Measurements from ENCODE around the gene PSMA3. TPM values are rescaled to one million over a fixed set of nuclear protein-coding genes. Genes with fewer than 3 reads are reported as not detected.
A peak's percentile ranks its signal among the peaks of the same experiment; 100 is the strongest.

PSMA3 gene
- total RNA-seq, 1 experiment from 2014 or later = 203 TPM

DNA sequence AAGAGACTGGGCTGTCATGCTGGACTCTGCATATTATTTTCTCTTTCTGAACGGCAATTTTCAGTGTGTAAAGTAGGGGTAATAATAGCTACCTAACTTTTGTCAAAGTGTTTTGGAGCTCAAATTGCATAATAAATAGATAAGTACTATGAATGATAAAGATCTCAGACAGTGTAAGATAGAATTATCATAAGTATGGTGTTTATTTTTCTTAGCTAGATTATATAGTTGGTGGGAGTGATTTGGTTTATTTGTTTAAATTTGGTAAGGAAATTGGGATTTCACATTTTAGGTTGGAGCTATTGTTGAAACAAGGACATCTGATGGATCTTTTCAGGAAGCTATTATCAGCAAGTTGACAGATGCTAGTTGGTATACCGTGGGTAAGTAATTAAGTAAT lies 61.1 kb downstream of the PSMA3 start:
- BruUV-seq (replicated peaks) = no TSS peak
- POLR2A ChIA-PET = interaction anchor here (0.7 to 2.6 kb wide), 4 partner anchors 7 to 61 kb away, joined by 3 to 16 read pairs (median 4); partner anchors contain the start of genes ARID4A and PSMA3
- no peaks in the 10 kb centered on the region for H3K9me3 Mint-ChIP-seq (ENCODE audit: unreplicated experiment)

DNA sequence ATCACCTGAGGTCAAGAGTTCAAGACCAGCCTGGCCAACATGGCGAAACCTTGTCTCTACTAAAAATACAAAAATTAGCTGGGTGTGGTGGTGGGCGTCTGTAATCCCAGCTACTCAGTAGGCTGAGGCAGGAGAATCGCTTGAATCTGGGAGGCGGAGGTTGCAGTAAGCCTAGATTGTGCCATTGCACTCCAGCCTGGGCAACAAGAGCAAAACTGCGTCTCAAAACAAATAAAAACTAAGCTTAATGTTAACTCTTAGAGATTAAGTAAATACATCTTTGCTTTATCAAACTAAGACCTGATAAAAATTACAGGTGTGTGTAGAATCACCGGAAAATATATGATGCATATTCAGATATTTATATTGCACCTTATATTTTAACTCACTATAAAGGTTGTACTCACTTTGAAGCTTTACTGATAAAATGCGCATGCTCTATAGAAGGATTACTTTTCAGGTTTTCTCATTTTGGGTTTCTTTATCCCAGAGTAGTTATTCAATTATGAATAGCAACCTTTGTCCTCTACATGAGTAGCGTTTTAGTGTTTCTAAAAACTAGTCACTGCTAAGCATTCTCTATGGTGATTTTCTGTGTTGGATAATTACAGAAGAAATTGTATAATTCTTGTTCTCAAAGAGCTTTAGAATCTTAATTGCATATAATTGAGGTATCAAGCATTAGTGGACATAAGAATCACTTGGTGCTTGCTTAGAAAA lies 63.1 kb downstream of the PSMA3 start:
- no peak overlapping the region for H3K27ac Mint-ChIP-seq (ENCODE audit: low read depth, unreplicated experiment)
- no peak overlapping the region for H3K4me3 Mint-ChIP-seq (ENCODE audit: unreplicated experiment)
- intact Hi-C loops (cut with micrococcal nuclease) = no loop called here
- TF ChIP-seq, protein P1, sequence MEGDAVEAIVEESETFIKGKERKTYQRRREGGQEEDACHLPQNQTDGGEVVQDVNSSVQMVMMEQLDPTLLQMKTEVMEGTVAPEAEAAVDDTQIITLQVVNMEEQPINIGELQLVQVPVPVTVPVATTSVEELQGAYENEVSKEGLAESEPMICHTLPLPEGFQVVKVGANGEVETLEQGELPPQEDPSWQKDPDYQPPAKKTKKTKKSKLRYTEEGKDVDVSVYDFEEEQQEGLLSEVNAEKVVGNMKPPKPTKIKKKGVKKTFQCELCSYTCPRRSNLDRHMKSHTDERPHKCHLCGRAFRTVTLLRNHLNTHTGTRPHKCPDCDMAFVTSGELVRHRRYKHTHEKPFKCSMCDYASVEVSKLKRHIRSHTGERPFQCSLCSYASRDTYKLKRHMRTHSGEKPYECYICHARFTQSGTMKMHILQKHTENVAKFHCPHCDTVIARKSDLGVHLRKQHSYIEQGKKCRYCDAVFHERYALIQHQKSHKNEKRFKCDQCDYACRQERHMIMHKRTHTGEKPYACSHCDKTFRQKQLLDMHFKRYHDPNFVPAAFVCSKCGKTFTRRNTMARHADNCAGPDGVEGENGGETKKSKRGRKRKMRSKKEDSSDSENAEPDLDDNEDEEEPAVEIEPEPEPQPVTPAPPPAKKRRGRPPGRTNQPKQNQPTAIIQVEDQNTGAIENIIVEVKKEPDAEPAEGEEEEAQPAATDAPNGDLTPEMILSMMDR (IDR thresholded peaks at IDR 0.05; ENCODE audit: unreplicated experiment) = no peak
- peaks cover 48% of the 10 kb centered on the region for H3K36me3 Mint-ChIP-seq (ENCODE audit: insufficient read depth, unreplicated experiment)
- BruUV-seq (replicated peaks) = no TSS peak
- no peaks in the 10 kb centered on the region for H3K9me3 Mint-ChIP-seq (ENCODE audit: unreplicated experiment)
- CTCF ChIA-PET = no interaction called here
- POLR2A ChIA-PET = interaction anchor here (0.9 to 2.6 kb wide), 3 partner anchors 8 to 63 kb away, joined by 3 to 16 read pairs (median 4); partner anchors contain the start of genes ARID4A and PSMA3
- DNase-seq (ENCODE audit: unreplicated experiment) = no peak
- no peaks in the 10 kb centered on the region for H3K27me3 Mint-ChIP-seq (ENCODE audit: insufficient read depth, unreplicated experiment)
- no peaks in the 10 kb centered on the region for H3K4me1 Mint-ChIP-seq (ENCODE audit: insufficient read depth, unreplicated experiment)

More for the DNA sequence above, 61.1 kb downstream of the PSMA3 start:
- intact Hi-C loops (cut with micrococcal nuclease) = no loop called here
- CTCF ChIA-PET = no interaction called here
- TF ChIP-seq, protein P1 (IDR thresholded peaks at IDR 0.05; ENCODE audit: unreplicated experiment) = no peak
- peaks cover 52% of the 10 kb centered on the region for H3K36me3 Mint-ChIP-seq (ENCODE audit: insufficient read depth, unreplicated experiment)
- DNase-seq (ENCODE audit: unreplicated experiment) = no peak
- no peak overlapping the region for H3K27ac Mint-ChIP-seq (ENCODE audit: low read depth, unreplicated experiment)
- H3K27me3 Mint-ChIP-seq (ENCODE audit: insufficient read depth, unreplicated experiment) = no peaks in the 10 kb centered on the region
- H3K4me1 Mint-ChIP-seq (ENCODE audit: insufficient read depth, unreplicated experiment) = no peaks in the 10 kb centered on the region
- no peak overlapping the region for H3K4me3 Mint-ChIP-seq (ENCODE audit: unreplicated experiment)

DNA sequence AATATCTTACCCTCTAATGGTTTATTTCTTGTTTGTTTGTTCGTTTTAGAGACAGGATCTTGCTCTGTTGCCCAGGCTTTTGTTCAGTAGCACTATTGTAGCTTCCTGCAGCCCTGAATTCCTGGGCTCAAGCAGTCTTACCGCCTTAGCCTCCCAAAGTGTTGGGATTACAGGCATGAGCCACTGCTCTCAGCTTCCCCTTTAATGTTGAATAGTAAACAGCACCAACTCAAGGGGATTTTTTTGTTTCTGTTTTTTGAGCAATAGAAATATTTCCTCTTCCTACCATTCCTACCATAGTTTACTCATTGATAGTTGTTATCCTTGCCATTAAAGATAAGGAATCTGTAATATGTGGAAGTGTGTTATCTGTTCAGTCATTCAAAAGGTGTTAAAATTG lies 64.4 kb downstream of the PSMA3 start:
- no peaks in the 10 kb centered on the region for H3K9me3 Mint-ChIP-seq (ENCODE audit: unreplicated experiment)
- no TSS peak for BruUV-seq (replicated peaks)
- H3K36me3 Mint-ChIP-seq (ENCODE audit: insufficient read depth, unreplicated experiment) = peaks cover 36% of the 10 kb centered on the region
- no peaks in the 10 kb centered on the region for H3K27me3 Mint-ChIP-seq (ENCODE audit: insufficient read depth, unreplicated experiment)
- no peak for DNase-seq (ENCODE audit: unreplicated experiment)
- H3K4me1 Mint-ChIP-seq (ENCODE audit: insufficient read depth, unreplicated experiment) = peaks cover 7% of the 10 kb centered on the region
- intact Hi-C loops (cut with micrococcal nuclease) = no loop called here
- TF ChIP-seq, protein P1 (IDR thresholded peaks at IDR 0.05; ENCODE audit: unreplicated experiment) = no peak
- no peak overlapping the region for H3K4me3 Mint-ChIP-seq (ENCODE audit: unreplicated experiment)
- no peak overlapping the region for H3K27ac Mint-ChIP-seq (ENCODE audit: low read depth, unreplicated experiment)
- CTCF ChIA-PET = no interaction called here
- POLR2A ChIA-PET = no interaction called here

DNA sequence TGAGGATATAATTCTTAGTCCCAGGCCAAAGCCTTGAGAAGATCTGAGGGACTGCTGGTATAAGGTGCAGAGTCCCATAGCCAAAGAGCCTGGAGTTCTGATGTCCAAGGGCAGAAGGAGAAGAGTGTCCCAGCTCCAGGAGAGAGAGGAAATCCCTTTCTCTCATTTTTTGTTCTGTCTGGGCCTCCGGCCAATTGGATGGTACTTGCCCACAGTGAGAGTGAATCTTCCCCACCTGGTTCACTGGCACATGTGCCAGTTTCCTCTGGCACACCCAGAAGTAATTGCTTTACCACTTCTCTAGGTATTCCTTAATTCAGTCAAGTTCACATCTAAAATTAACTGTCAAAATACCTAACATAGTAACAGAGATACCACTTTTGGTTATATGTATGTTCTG lies 69.1 kb downstream of the PSMA3 start:
- TF ChIP-seq, protein P1 (IDR thresholded peaks at IDR 0.05; ENCODE audit: unreplicated experiment) = no peak
- no peak overlapping the region for H3K27ac Mint-ChIP-seq (ENCODE audit: low read depth, unreplicated experiment)
- ChIA-PET CTCF (interaction anchor here (0.6 kb wide), 1 partner anchor 15 kb away, joined by 3 read pairs; no protein-coding TSS in a partner anchor), POLR2A (interaction anchor here (1.4 to 5.7 kb wide), 3 partner anchors 12 to 32 kb away, joined by 3 to 52 read pairs (median 3); partner anchors contain the start of gene ARID4A)
- H3K36me3 Mint-ChIP-seq (ENCODE audit: insufficient read depth, unreplicated experiment) = peaks cover 36% of the 10 kb centered on the region
- no peak overlapping the region for H3K4me3 Mint-ChIP-seq (ENCODE audit: unreplicated experiment)
- intact Hi-C loops (cut with micrococcal nuclease) = no loop called here
- peak; percentile 18 for DNase-seq (ENCODE audit: unreplicated experiment)
- no peaks in the 10 kb centered on the region for H3K9me3 Mint-ChIP-seq (ENCODE audit: unreplicated experiment)
- H3K4me1 Mint-ChIP-seq (ENCODE audit: insufficient read depth, unreplicated experiment) = peaks cover 7% of the 10 kb centered on the region
- no peaks in the 10 kb centered on the region for H3K27me3 Mint-ChIP-seq (ENCODE audit: insufficient read depth, unreplicated experiment)
- BruUV-seq (replicated peaks) = no TSS peak
